Mesendoderm (in vitro differentiated cells): Measurements from ENCODE around the gene ATP9A.
A peak's percentile ranks its signal among the peaks of the same experiment; 100 is the strongest.
"Not testable (repeated sequence)": the region's sequence is repeated elsewhere in the genome, so short reads cannot be mapped to it uniquely, and the experiment has no call there.

ENCODE experiments used
- DNase-seq: peaks from one replicate; pipeline ENCODE4 v3.0.0; 2013
- H2AK5ac ChIP-seq: 2 replicates; pipeline ENCODE4 v1.6.1; 2013; ENCODE audit warnings: low read length, inconsistent platforms
- H2BK120ac ChIP-seq: 2 replicates; pipeline ENCODE4 v1.6.1; 2013; ENCODE audit warnings: low read depth, mild to moderate bottlenecking, low read length, moderate library complexity, mixed read lengths
- H2BK15ac ChIP-seq: replicated peaks from 2 replicates; pipeline ENCODE4 v1.6.1; 2013; ENCODE audit warnings: low read depth, mild to moderate bottlenecking, moderate library complexity
- H2BK5ac ChIP-seq: 2 replicates; pipeline ENCODE4 v1.6.1; 2013; ENCODE audit warnings: low read length, inconsistent platforms
- H3K18ac ChIP-seq: 2 replicates; pipeline ENCODE4 v1.6.1; 2013; ENCODE audit warnings: mild to moderate bottlenecking, low read length, mixed read lengths
- H3K23ac ChIP-seq: one replicate; pipeline ENCODE4 v1.6.1; 2013; ENCODE audit warnings: low read length
- H3K27ac ChIP-seq: 2 replicates; pipeline ENCODE4 v1.5.1; 2013; ENCODE audit warnings: low read depth, mild to moderate bottlenecking, inconsistent platforms, low read length, moderate library complexity
- H3K27me3 ChIP-seq: 2 replicates; pipeline ENCODE4 v1.6.1; 2013; ENCODE audit warnings: low read length, control low read depth, mild to moderate bottlenecking, inconsistent platforms; ENCODE audit not compliant: insufficient read depth, poor library complexity
- H3K36me3 ChIP-seq: 2 replicates; pipeline ENCODE4 v1.6.1; 2013; ENCODE audit warnings: low read length, inconsistent platforms; ENCODE audit not compliant: control insufficient read depth, insufficient read depth
- H3K4ac ChIP-seq: one replicate; pipeline ENCODE4 v1.6.1; 2013; ENCODE audit warnings: low read depth, mild to moderate bottlenecking, low read length, moderate library complexity
- H3K4me1 ChIP-seq: 2 replicates; pipeline ENCODE4 v1.6.1; 2013; ENCODE audit warnings: low read depth, low read length, inconsistent platforms; ENCODE audit not compliant: control insufficient read depth
- H3K4me2 ChIP-seq: 2 replicates; pipeline ENCODE4 v1.6.1; 2013; ENCODE audit warnings: low read length
- H3K4me3 ChIP-seq: 2 replicates; pipeline ENCODE4 v1.5.1; 2013; ENCODE audit warnings: mild to moderate bottlenecking, low read length
- H3K56ac ChIP-seq: one replicate; pipeline ENCODE4 v1.6.1; 2013; ENCODE audit warnings: low read length
- H3K79me1 ChIP-seq: 2 replicates; pipeline ENCODE4 v1.6.1; 2013; ENCODE audit warnings: low read length, inconsistent platforms
- H3K79me2 ChIP-seq: 2 replicates; pipeline ENCODE4 v1.6.1; 2013; ENCODE audit warnings: mild to moderate bottlenecking, low read length; ENCODE audit not compliant: control insufficient read depth, insufficient read depth
- H3K9ac ChIP-seq: 2 replicates; pipeline ENCODE4 v1.6.1; 2013; ENCODE audit warnings: low read length, inconsistent platforms
- H4K5ac ChIP-seq: one replicate; pipeline ENCODE4 v1.6.1; 2013; ENCODE audit warnings: low read length
- H4K8ac ChIP-seq: one replicate; pipeline ENCODE4 v1.6.1; 2013; ENCODE audit warnings: low read depth, mild to moderate bottlenecking, control low read depth, low read length, moderate library complexity
- WGBS: extraction: QIAGEN DNeasy Blood & Tissue Kit; methylation state at CpG from one replicate; pipeline ENCODE4 v1.1.7; 2013; ENCODE audit warnings: low lambda C conversion rate, missing lambda C conversion rate; ENCODE audit not compliant: insufficient coverage; ENCODE audit errors: extremely low coverage; 5-methylcytosine and 5-hydroxymethylcytosine counted together

Gene ATP9A

GRCh38 chr20:51765381-51765780, 2.8 kb downstream of the ATP9A start:
- H2BK5ac ChIP-seq, result not testable (repeated sequence)

GRCh38 chr20:51763965-51764602, 4.1 kb downstream of the ATP9A start:
- H3K18ac ChIP-seq, result no peak overlapping the region
- H3K4ac ChIP-seq, result no peak overlapping the region
- H3K23ac ChIP-seq, result no peak overlapping the region
- no peak overlapping the region for H2BK5ac ChIP-seq
- H4K8ac ChIP-seq, result no peak overlapping the region
- H2BK15ac ChIP-seq, result no peak overlapping the region
- H3K4me1 ChIP-seq, result no peaks in the 10 kb centered on the region
- H3K27ac ChIP-seq, result no peak overlapping the region
- H2BK120ac ChIP-seq, result no peak overlapping the region
- H3K36me3 ChIP-seq, result no peaks in the 10 kb centered on the region
- H3K27me3 ChIP-seq, result no peaks in the 10 kb centered on the region
- no peak overlapping the region for H4K5ac ChIP-seq
- no peaks in the 10 kb centered on the region for H3K79me1 ChIP-seq
- no peak overlapping the region for H3K9ac ChIP-seq
- no CpG with 5 or more reads among the region's 6 CpGs for WGBS
- no peak overlapping the region for H3K4me2 ChIP-seq
- H3K79me2 ChIP-seq, result no peaks in the 10 kb centered on the region
- H2AK5ac ChIP-seq, result no peak overlapping the region
- peak; percentile 19 for DNase-seq
- no peak overlapping the region for H3K4me3 ChIP-seq
- H3K56ac ChIP-seq, result no peak overlapping the region

More at GRCh38 chr20:51765381-51765780, 2.8 kb downstream of the ATP9A start:
- not testable (repeated sequence) for H3K36me3 ChIP-seq, H2BK15ac ChIP-seq, H4K8ac ChIP-seq, H3K27ac ChIP-seq, H3K4ac ChIP-seq, H3K18ac ChIP-seq, H3K27me3 ChIP-seq, H3K4me3 ChIP-seq, H2BK120ac ChIP-seq, H3K23ac ChIP-seq, H3K4me1 ChIP-seq, H3K79me2 ChIP-seq, H3K79me1 ChIP-seq, H4K5ac ChIP-seq, H3K4me2 ChIP-seq, H2AK5ac ChIP-seq, DNase-seq, H3K56ac ChIP-seq, H3K9ac ChIP-seq
- WGBS, result no CpG with 5 or more reads among the region's 10 CpGs

- Histone ChIP-seq H3K23ac (no peak overlapping the region), H3K4me1 (no peaks in the 10 kb centered on the region), H3K4me2 (no peak overlapping the region), H3K79me2 (no peaks in the 10 kb centered on the region), H3K4ac (no peak overlapping the region), H3K56ac (no peak overlapping the region), H3K79me1 (no peaks in the 10 kb centered on the region), H3K27me3 (no peaks in the 10 kb centered on the region), H2BK120ac (no peak overlapping the region), H3K9ac (no peak overlapping the region), H2BK15ac (no peak overlapping the region), H3K36me3 (no peaks in the 10 kb centered on the region), H4K5ac (no peak overlapping the region), H2BK5ac (no peak overlapping the region), H3K18ac (no peak overlapping the region), H3K27ac (no peak overlapping the region), H3K4me3 (no peak overlapping the region), H4K8ac (no peak overlapping the region), H2AK5ac (no peak overlapping the region)
- peak; percentile 24 for DNase-seq
- WGBS, result no CpG with 5 or more reads among the region's 14 CpGs
Measured at GRCh38 chr20:51760905-51761546, 7.2 kb downstream of the ATP9A start.

- no peak overlapping the region for H4K5ac ChIP-seq
- no peak overlapping the region for H2BK120ac ChIP-seq
- H3K36me3 ChIP-seq, result no peaks in the 10 kb centered on the region
- H3K9ac ChIP-seq, result no peak overlapping the region
- no peak overlapping the region for H2BK15ac ChIP-seq
- H2BK5ac ChIP-seq, result no peak overlapping the region
- H3K4me2 ChIP-seq, result no peak overlapping the region
- H3K56ac ChIP-seq, result no peak overlapping the region
- no peak overlapping the region for H3K27ac ChIP-seq
- no peak overlapping the region for H3K18ac ChIP-seq
- peak; percentile 26 for DNase-seq
- WGBS, result no CpG with 5 or more reads among the region's 14 CpGs
- no peak overlapping the region for H3K4me3 ChIP-seq
- H3K79me1 ChIP-seq, result no peaks in the 10 kb centered on the region
- no peak overlapping the region for H4K8ac ChIP-seq
- H3K4me1 ChIP-seq, result no peaks in the 10 kb centered on the region
- H3K27me3 ChIP-seq, result no peaks in the 10 kb centered on the region
- H3K23ac ChIP-seq, result no peak overlapping the region
- no peaks in the 10 kb centered on the region for H3K79me2 ChIP-seq
- H2AK5ac ChIP-seq, result no peak overlapping the region
- no peak overlapping the region for H3K4ac ChIP-seq
Measured at GRCh38 chr20:51759769-51760510, 8.2 kb downstream of the ATP9A start.

GRCh38 chr20:51758978-51759544, 9.1 kb downstream of the ATP9A start:
- no peak overlapping the region for H2AK5ac ChIP-seq
- H2BK5ac ChIP-seq, result no peak overlapping the region
- H3K23ac ChIP-seq, result no peak overlapping the region
- H3K56ac ChIP-seq, result no peak overlapping the region
- no peaks in the 10 kb centered on the region for H3K4me1 ChIP-seq
- H3K4ac ChIP-seq, result no peak overlapping the region
- DNase-seq, result no peak
- no peak overlapping the region for H3K4me3 ChIP-seq
- no peaks in the 10 kb centered on the region for H3K79me2 ChIP-seq
- H3K27ac ChIP-seq, result no peak overlapping the region
- H3K4me2 ChIP-seq, result no peak overlapping the region
- no peak overlapping the region for H2BK120ac ChIP-seq
- no peaks in the 10 kb centered on the region for H3K79me1 ChIP-seq
- no peak overlapping the region for H4K5ac ChIP-seq
- H3K9ac ChIP-seq, result no peak overlapping the region
- H3K36me3 ChIP-seq, result no peaks in the 10 kb centered on the region
- H2BK15ac ChIP-seq, result no peak overlapping the region
- no CpG with 5 or more reads among the region's 12 CpGs for WGBS
- no peak overlapping the region for H3K18ac ChIP-seq
- H4K8ac ChIP-seq, result no peak overlapping the region
- no peaks in the 10 kb centered on the region for H3K27me3 ChIP-seq
